C1 segment of cervical spinal cord (tissue), 14 donors: ENCODE data around the gene EME2.
"Not testable (repeated sequence)": the region's sequence is repeated elsewhere in the genome, so short reads cannot be mapped to it uniquely, and the experiment has no call there.

ENCODE experiments used
- DNase-seq, 14 donors: peaks; one replicate each; lab custom pipeline; 2025; lab: John Stamatoyannopoulos, UW

The EME2 gene

GRCh38 chr16:1790611-1791255, 18.1 kb downstream of the EME2 start:
- DNase-seq: peak in 1 of 14 donors; percentile 52

- DNase-seq: no peak
These were observed 18.8 kb downstream of the EME2 start for GRCh38 chr16:1791256-1791942.

GRCh38 chr16:1791943-1792812, 19.6 kb downstream of the EME2 start:
- DNase-seq: no peak

GRCh38 chr16:1792836-1793577, 20.4 kb downstream of the EME2 start:
- DNase-seq: no peak

- DNase-seq: no peak
These were observed 21.1 kb downstream of the EME2 start, which contains the start of gene IGFALS for GRCh38 chr16:1793578-1794220. Gene IGFALS, minus strand, starts transcription at chr16:1793705. Its CDS starts 53 bp downstream, at chr16:1793652.

GRCh38 chr16:1794221-1794871, 21.7 kb downstream of the EME2 start:
- no peak for DNase-seq

GRCh38 chr16:1794908-1795666, 22.5 kb downstream of the EME2 start:
- no peak for DNase-seq

GRCh38 chr16:1799263-1799662, 26.7 kb downstream of the EME2 start:
- DNase-seq: not testable (repeated sequence)

GRCh38 chr16:1800701-1801100, 28.1 kb downstream of the EME2 start:
- DNase-seq: no peak

- DNase-seq: no peak
These were observed 35.0 kb downstream of the EME2 start for GRCh38 chr16:1807626-1808025.

- DNase-seq: no peak
These were observed 36.1 kb downstream of the EME2 start for GRCh38 chr16:1808691-1809090.

GRCh38 chr16:1809281-1809801, 36.7 kb downstream of the EME2 start:
- no peak for DNase-seq

- no peak for DNase-seq
These were observed 37.5 kb downstream of the EME2 start for GRCh38 chr16:1810106-1810505.

GRCh38 chr16:1810536-1810935, 37.9 kb downstream of the EME2 start:
- DNase-seq: no peak

GRCh38 chr16:1812732-1813163, 40.1 kb downstream of the EME2 start:
- DNase-seq: peak in 1 of 14 donors; percentile 49

GRCh38 chr16:1815461-1815860, 42.9 kb downstream of the EME2 start:
- no peak for DNase-seq

GRCh38 chr16:1816396-1817275, 44.0 kb downstream of the EME2 start:
- no peak for DNase-seq

- DNase-seq: no peak
These were observed 44.6 kb downstream of the EME2 start for GRCh38 chr16:1817276-1817589.

- no peak for DNase-seq
These were observed 45.1 kb downstream of the EME2 start for GRCh38 chr16:1817716-1818115.
